ENCODE measurements around the gene SH2D6. TPM values are rescaled to one million over a fixed set of nuclear protein-coding genes. Genes with fewer than 3 reads are reported as not detected.
A peak's percentile ranks its signal among the peaks of the same experiment; 100 is the strongest.

SH2D6 gene
- total RNA-seq, 2 donors from 2014 or later = 0.24 to 0.81 TPM

DNA sequence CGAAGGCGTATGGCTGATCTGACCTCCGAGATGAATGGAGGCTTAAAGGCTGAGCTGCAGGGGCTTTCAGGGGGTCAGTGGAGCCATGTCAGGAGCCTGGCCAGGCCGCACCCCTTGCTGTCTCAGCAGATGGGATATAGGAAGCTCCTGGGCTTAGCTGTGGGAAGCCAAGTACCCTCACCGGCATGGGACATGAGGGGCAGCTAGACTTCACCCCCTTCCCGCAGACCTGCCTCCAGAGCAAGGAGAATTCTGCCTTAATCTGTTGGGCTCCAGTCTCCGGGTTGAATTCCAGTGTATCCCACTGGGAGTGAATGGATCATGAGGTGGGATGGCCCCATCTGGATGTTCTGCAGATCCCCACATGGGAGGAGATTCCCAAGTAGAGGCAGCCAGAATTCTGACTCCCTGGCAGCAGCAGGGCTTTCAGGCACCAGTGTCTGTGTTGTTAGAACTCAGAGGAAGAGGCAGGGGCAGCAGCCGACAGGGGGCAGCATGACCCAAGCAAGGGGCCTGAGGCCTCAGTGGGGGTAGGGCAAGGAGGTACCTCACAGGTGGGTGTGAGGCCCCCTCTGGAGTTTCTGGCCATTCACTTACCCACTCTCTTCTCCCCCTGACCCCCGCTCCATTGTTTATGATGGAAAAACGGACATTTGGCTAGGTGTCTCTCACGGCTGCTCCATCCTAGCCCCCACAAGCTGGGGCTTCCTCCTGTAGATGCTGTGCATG is 27.4 kb upstream of the SH2D6 start:
- H3K4me3 Mint-ChIP-seq = no peak overlapping the region
- peak; percentile 63 to 79 for ATAC-seq
- no peak overlapping the region for H3K27ac Mint-ChIP-seq
- H3K4me1 Mint-ChIP-seq (ENCODE audit: low read depth in 2 of 2) = peaks cover 0 to 3% of the 10 kb centered on the region in 2 donors
- DNase-seq (ENCODE audit: low spot score) = peak; percentile 70
- no peaks in the 10 kb centered on the region for H3K36me3 Mint-ChIP-seq
- H3K9me3 Mint-ChIP-seq = no peaks in the 10 kb centered on the region
- no peaks in the 10 kb centered on the region for H3K27me3 Mint-ChIP-seq

DNA sequence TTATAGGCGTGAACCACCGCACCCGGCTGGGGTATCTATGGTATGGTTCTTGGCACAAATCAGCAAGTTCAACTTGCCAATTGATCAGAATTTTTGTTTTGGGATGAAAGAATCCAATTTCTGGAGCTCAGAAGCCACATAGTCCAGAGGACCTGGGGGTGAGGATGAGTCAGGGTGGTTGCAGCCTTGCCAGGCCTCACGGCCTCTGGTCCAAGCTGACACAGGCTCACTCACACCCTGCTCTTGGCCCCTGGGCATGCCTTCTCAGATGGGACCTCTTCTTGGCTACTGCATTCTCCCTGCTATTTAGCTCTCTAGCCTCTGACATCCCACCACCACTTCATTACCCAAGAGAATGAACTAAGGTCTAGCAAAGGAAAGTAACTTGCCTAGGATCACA is 24.7 kb upstream of the SH2D6 start:
- no peaks in the 10 kb centered on the region for H3K9me3 Mint-ChIP-seq
- H3K4me3 Mint-ChIP-seq = no peak overlapping the region
- H3K36me3 Mint-ChIP-seq = no peaks in the 10 kb centered on the region
- H3K27ac Mint-ChIP-seq = no peak overlapping the region
- DNase-seq (ENCODE audit: low spot score) = no peak
- no peak for ATAC-seq
- H3K4me1 Mint-ChIP-seq (ENCODE audit: low read depth in 2 of 2) = peaks cover 8 to 11% of the 10 kb centered on the region in 2 donors
- no peaks in the 10 kb centered on the region for H3K27me3 Mint-ChIP-seq

DNA sequence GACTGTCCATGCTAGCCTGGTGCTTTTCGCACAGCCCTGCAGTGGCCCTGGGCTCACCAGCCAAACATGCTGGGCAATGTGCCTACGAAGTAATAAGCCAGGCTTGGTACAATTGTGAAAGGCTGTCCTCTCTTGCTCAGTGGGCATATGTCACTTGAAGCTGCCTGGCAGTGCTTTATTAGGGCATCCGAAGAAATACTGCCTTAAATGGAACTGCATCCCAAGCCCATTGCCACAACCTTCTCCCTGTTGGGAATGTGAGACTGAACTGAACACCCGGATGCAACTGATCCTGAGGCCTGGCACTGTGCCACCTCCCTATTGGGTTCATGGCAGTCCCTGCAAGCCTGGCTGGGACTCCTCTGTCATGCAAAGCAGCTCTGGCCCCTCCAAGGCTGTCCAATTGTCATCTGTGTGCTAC is 24.2 kb upstream of the SH2D6 start:
- Mint-ChIP-seq H3K36me3 (no peaks in the 10 kb centered on the region), H3K27me3 (no peaks in the 10 kb centered on the region), H3K4me3 (no peak overlapping the region), H3K27ac (no peak overlapping the region), H3K4me1 (ENCODE audit: low read depth in 2 of 2) (peaks cover 8 to 11% of the 10 kb centered on the region in 2 donors), H3K9me3 (no peaks in the 10 kb centered on the region)
- ATAC-seq (no peak), DNase-seq (ENCODE audit: low spot score) (no peak)

DNA sequence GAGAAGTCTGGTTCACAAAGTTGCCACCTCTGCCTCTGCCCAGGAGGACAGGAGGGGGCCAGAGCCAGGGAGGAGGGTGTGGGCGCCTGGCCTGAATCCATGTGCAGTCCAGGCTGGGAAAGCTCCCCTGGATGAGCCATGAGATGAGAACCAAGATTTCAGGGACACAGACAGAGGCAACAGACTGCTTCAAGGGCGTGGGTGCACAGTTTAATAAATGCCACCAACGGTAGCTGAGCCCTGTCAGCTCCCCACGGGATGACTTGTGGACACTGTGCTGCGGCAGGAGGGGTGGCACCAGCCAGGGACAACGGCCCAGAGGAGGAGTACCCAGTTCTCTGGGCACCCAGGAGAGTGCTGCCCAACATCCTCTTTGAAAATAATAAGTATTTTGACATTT is 23.5 kb upstream of the SH2D6 start:
- DNase-seq (ENCODE audit: low spot score) = no peak
- Mint-ChIP-seq H3K27ac (no peak overlapping the region), H3K27me3 (no peaks in the 10 kb centered on the region), H3K4me1 (ENCODE audit: low read depth in 2 of 2) (peaks cover 8 to 11% of the 10 kb centered on the region in 2 donors), H3K9me3 (no peaks in the 10 kb centered on the region), H3K36me3 (no peaks in the 10 kb centered on the region), H3K4me3 (no peak overlapping the region)
- ATAC-seq = no peak

DNA sequence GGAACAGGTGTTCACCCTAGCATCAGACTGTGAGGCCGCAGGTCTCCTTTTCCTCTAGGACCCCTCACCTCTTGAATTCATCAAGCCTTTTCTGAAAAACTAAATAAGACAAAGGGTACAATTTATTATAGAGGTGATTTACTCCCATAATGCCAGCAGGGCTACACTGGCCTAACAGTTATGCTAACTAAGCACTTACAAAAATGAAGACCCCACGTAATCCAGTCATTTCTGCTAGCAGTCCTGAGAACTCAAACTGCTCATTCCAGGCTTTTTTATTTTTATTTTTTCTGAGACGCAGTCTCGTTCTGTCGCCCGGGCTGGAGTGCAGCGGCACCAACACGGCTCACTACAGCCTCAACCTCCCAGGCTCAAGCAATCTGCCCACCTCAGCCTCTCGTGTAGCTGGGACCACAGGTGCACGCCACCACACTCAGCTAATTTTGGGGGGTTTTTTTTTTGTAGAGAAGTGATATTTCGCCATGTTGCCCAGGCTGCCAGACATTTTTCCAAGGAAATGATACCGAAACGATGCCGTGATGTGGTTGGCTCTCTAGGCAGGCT is 22.5 kb upstream of the SH2D6 start:
- DNase-seq (ENCODE audit: low spot score) = no peak
- Mint-ChIP-seq H3K27ac (peak overlapping the region in 1 of 2 donors; percentile 14), H3K4me3 (no peak overlapping the region), H3K4me1 (ENCODE audit: low read depth in 2 of 2) (peaks cover 8 to 11% of the 10 kb centered on the region in 2 donors), H3K27me3 (no peaks in the 10 kb centered on the region), H3K9me3 (no peaks in the 10 kb centered on the region), H3K36me3 (no peaks in the 10 kb centered on the region)
- no peak for ATAC-seq

DNA sequence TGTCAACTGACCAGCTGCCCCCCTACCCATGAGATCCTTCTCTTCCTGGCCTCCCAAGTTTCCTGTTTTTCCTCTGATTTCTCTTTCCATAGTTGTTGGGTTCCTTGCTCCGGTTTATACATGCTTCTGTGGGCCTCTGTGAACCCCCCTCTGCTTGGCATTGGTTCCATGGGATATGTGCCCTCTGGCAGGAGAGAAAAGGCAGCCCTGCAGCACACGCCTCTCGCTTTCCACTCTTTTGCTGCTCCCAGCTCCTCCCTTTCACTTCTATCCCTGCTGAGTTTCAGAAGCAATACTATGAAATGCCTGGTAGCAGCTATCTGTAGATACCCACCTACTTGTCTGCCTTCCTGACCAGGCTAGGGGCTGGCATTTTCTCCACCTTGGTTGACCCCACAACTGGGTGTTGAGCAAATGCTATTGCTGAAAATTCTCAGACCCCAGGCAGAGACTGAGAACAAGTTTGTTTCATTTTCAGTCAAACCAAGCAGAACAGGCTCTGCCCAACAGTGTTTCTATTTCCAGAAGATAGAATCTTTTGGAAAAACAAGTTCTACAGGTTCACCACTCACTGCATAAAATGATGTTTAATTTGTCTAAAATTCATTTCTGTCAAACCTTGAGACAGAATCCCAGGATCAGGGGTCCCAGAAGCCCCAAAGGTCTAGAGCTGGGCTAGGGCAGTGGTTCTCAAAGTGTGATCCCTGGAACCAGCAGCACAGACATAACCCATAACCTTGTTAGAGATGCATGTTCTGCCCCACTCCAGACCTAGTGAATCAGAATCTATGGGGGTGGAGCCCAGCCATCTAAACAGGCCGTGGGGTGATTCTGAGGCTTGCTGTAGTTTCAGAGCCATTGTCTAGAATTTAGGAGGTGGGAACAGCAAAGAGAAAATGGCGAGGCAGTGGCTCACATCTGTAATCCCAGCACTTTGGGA is 21.7 kb upstream of the SH2D6 start:
- H3K4me1 Mint-ChIP-seq (ENCODE audit: low read depth in 2 of 2) = peaks cover 8 to 11% of the 10 kb centered on the region in 2 donors
- H3K27ac Mint-ChIP-seq = peak overlapping the region in 1 of 2 donors; percentile 14
- H3K9me3 Mint-ChIP-seq = no peaks in the 10 kb centered on the region
- no peak for DNase-seq (ENCODE audit: low spot score)
- no peaks in the 10 kb centered on the region for H3K27me3 Mint-ChIP-seq
- no peak overlapping the region for H3K4me3 Mint-ChIP-seq
- no peaks in the 10 kb centered on the region for H3K36me3 Mint-ChIP-seq
- no peak for ATAC-seq

DNA sequence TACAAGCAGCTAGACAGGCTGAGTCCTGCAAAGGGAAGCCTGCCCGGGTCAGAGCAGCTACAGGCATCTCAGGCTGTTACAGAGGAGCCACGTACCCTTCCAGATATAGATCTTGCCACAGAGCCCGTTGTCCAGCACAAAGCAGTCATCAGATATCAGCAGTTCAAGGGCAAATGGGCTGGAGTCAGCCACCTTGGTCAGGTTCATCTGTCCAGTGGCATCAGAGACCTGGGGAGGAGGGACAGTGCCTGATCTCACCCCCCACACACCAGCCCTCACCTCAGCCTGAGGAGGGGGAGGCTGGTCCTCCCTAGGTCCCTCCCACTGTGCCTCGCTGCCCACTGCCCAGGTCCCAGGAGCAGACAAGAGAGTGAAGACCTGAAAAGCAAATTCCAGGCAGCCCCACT is 20.6 kb upstream of the SH2D6 start:
- Mint-ChIP-seq H3K9me3 (no peaks in the 10 kb centered on the region), H3K27ac (no peak overlapping the region)

DNA sequence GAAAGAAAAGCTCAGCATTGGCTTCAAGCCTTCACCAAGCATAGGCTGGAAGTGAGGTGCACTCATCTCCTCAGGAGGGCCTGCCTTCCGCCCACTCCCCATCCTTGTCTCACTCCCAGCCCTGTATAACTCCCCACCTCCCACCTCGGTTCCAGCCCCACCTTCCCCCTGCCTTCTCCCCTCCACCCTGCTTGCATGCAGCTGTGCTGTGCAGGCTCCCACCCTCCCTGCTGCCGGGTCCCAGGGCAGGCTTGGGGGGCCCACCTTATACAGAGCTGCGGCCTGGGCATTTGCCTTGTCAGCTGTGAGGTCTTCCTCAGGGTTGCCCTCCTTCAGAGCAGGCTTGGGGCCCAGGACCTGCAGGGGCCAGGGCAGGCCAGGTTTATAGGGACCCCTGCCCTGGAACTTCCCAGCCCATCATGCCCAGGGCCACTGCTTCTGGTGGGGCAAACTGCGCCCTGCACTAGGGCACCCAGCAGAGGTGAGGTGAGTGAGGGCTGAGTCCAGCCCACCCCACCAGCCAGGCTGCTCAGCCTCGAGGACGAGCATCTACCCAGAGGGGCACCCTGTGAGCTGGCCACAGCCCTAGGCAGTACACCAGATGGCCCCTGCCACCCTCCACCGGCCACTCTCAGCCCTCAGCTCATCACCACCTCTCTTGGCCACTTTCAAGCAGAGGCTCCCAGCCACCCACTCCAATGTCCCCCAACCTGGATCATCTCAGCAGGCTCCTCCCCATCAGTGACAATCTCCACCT is 19.9 kb upstream of the SH2D6 start:
- Mint-ChIP-seq H3K27me3 (no peaks in the 10 kb centered on the region), H3K4me1 (ENCODE audit: low read depth in 2 of 2) (peaks cover 10 to 16% of the 10 kb centered on the region in 2 donors), H3K27ac (no peak overlapping the region), H3K4me3 (no peak overlapping the region), H3K36me3 (peaks cover 7% of the 10 kb centered on the region), H3K9me3 (no peaks in the 10 kb centered on the region)
- DNase-seq (ENCODE audit: low spot score) = no peak
- peak; percentile 26 to 29 for ATAC-seq

More for the DNA sequence above, 20.6 kb upstream of the SH2D6 start:
- DNase-seq (ENCODE audit: low spot score) (no peak), ATAC-seq (no peak)
- Mint-ChIP-seq H3K4me1 (ENCODE audit: low read depth in 2 of 2) (peaks cover 10 to 16% of the 10 kb centered on the region in 2 donors), H3K36me3 (peaks cover 6% of the 10 kb centered on the region), H3K27me3 (no peaks in the 10 kb centered on the region), H3K4me3 (no peak overlapping the region)

DNA sequence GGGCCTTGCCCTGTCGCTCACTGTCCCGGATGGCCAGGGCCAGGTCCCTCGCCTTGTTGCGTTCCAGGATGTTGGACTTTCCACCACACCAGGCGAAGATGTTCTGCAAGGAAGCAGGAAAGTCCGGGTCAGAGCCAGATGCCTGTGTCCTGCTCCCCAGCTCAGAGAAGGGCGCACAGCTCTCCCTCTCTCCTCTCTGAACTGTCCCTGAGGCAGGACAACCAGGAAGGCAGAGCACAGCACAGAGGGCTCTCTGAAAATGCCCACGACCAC is 19.4 kb upstream of the SH2D6 start:
- no peak overlapping the region for H3K27ac Mint-ChIP-seq
- H3K4me1 Mint-ChIP-seq (ENCODE audit: low read depth in 2 of 2) = peaks cover 7 to 16% of the 10 kb centered on the region in 2 donors
- no peaks in the 10 kb centered on the region for H3K27me3 Mint-ChIP-seq
- H3K36me3 Mint-ChIP-seq = peaks cover 12% of the 10 kb centered on the region
- no peak for DNase-seq (ENCODE audit: low spot score)
- no peak for ATAC-seq
- peaks cover 3% of the 10 kb centered on the region for H3K9me3 Mint-ChIP-seq
- H3K4me3 Mint-ChIP-seq = no peak overlapping the region

DNA sequence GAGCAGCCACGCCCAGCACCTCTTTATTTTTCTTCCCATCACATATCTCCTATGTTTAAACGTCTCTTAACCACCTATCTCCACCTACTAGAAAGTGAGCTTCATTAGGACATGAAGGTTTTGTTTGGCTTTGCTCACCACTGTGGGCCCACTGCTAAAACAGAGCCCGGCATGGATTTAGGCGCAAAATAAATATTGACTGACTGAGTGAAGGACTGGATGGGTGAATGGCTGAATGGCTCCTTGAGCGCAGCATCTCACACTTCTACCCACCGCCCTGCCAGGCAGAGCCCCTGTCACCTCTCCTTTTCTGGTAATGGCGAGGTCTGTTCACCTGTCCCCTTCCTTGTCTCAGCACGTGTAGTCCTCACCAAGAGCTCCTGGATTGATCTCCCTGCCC is 18.5 kb upstream of the SH2D6 start:
- no peak overlapping the region for H3K27ac Mint-ChIP-seq
- H3K36me3 Mint-ChIP-seq = peaks cover 12% of the 10 kb centered on the region
- DNase-seq (ENCODE audit: low spot score) = no peak
- H3K4me1 Mint-ChIP-seq (ENCODE audit: low read depth in 2 of 2) = peaks cover 7 to 17% of the 10 kb centered on the region in 2 donors
- H3K9me3 Mint-ChIP-seq = peaks cover 3% of the 10 kb centered on the region
- H3K4me3 Mint-ChIP-seq = no peak overlapping the region
- no peaks in the 10 kb centered on the region for H3K27me3 Mint-ChIP-seq
- no peak for ATAC-seq

DNA sequence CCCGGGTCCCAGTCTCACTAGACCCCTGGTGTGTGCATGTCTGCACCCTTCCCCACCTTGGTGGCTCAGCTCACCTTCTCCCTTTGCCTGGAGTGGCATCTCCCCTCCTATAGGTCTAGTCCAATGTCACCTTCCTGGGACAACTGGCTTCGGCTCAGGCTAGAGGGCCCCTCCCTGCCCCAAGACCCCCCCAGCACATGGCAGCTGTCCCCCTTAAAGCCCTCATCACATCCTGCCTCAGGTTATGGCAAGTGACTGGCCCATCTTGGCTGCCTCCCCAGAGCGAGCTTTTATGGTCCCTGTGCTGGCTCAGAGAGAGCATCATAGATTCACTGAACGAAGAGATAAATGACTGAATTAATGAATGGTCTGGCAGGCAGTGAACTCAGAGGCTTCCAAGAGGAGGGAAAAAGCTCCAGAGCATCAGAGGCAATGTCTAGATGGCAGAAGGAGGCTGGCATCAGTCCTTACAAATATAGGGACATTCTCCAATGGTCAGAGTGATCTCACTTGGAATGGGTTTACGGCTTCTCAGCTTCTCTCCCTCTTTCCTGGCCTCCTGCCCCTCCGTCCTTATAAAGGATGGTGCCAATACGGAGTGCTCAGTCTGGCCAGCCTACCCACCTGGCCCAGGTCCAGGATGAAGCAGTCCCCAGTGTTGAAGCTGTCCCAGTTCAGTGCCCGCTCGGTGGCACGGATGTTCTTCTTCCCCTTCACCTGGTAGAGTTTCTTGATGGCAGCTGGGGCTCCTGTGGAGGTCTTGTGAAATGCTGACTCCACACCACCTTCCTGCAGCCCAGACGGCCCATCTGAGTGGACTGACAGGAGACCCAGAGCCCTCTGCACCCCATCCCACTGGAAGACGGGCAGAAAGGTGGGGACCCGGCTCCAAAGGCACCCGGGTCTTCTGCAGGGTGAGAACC is 17.7 kb upstream of the SH2D6 start:
- no peak overlapping the region for H3K4me3 Mint-ChIP-seq
- ATAC-seq (no peak), DNase-seq (ENCODE audit: low spot score) (no peak)

DNA sequence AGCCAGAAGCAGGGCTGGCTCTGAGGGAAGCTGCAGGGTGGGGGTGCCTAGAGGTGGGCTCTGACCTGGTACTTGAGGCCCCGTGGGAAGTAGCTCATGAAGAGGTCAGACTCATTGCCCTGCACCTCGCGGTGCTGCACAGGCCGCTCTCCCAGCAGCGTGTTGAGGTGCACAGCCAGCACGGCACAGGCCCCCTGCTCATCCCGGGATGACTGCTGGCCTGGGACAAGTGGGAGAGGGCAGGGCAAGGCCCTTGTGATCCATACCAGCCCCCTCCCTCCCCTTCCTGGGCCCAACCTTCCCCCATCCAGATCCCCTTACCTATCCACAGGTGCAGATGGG is 17.1 kb upstream of the SH2D6 start:
- Mint-ChIP-seq H3K4me1 (ENCODE audit: low read depth in 2 of 2) (peaks cover 16 to 28% of the 10 kb centered on the region in 2 donors), H3K9me3 (peaks cover 3% of the 10 kb centered on the region), H3K36me3 (peaks cover 12% of the 10 kb centered on the region), H3K27ac (no peak overlapping the region), H3K4me3 (no peak overlapping the region), H3K27me3 (no peaks in the 10 kb centered on the region)
- ATAC-seq = no peak
- DNase-seq (ENCODE audit: low spot score) = no peak

More for the DNA sequence above, 17.7 kb upstream of the SH2D6 start:
- Mint-ChIP-seq H3K27ac (no peak overlapping the region), H3K27me3 (no peaks in the 10 kb centered on the region), H3K9me3 (peaks cover 3% of the 10 kb centered on the region), H3K4me1 (ENCODE audit: low read depth in 2 of 2) (peaks cover 15 to 25% of the 10 kb centered on the region in 2 donors), H3K36me3 (peaks cover 12% of the 10 kb centered on the region)

DNA sequence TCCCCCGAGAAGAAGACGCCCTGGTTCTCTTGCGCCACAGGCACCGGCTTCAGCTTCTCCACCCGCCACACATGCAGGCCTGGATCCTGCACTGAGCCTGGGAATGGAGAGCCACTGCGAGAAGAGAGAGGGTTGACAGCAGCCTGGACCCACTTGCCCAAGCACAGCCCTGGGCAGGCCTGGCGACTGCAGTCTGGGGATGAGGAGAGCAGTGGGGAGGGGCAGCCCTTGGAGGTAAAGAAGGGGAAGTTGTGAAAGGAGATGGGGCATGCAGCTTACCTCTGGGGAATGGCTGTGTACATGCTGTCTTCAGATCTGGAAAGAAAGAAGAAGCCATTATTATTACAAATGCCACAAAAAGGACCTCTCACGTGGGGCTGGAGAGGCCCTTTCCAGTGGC is 16.7 kb upstream of the SH2D6 start:
- no peaks in the 10 kb centered on the region for H3K27me3 Mint-ChIP-seq
- peaks cover 12% of the 10 kb centered on the region for H3K36me3 Mint-ChIP-seq
- H3K27ac Mint-ChIP-seq = peak overlapping the region; percentile 29 to 44
- ATAC-seq = no peak
- peak; percentile 32 for DNase-seq (ENCODE audit: low spot score)
- peaks cover 3% of the 10 kb centered on the region for H3K9me3 Mint-ChIP-seq
- no peak overlapping the region for H3K4me3 Mint-ChIP-seq
- H3K4me1 Mint-ChIP-seq (ENCODE audit: low read depth in 2 of 2) = peaks cover 12 to 24% of the 10 kb centered on the region in 2 donors
